Epithelial cell of alveolus of lung (primary cell): ENCODE measurements around the gene MAPKAPK3. TPM values are rescaled to one million over a fixed set of nuclear protein-coding genes. Genes with fewer than 3 reads are reported as not detected.

Source experiments
- total RNA-seq: library from RNA; depleted of rRNA; stranded (reverse); fragments of >200 nt; gene quantifications from 2 replicates; pipeline ENCODE4 v1.2.1, GENCODE V29; 2015

The MAPKAPK3 gene
- total RNA-seq, result 15.0 and 32.2 TPM in 2 replicates

DNA sequence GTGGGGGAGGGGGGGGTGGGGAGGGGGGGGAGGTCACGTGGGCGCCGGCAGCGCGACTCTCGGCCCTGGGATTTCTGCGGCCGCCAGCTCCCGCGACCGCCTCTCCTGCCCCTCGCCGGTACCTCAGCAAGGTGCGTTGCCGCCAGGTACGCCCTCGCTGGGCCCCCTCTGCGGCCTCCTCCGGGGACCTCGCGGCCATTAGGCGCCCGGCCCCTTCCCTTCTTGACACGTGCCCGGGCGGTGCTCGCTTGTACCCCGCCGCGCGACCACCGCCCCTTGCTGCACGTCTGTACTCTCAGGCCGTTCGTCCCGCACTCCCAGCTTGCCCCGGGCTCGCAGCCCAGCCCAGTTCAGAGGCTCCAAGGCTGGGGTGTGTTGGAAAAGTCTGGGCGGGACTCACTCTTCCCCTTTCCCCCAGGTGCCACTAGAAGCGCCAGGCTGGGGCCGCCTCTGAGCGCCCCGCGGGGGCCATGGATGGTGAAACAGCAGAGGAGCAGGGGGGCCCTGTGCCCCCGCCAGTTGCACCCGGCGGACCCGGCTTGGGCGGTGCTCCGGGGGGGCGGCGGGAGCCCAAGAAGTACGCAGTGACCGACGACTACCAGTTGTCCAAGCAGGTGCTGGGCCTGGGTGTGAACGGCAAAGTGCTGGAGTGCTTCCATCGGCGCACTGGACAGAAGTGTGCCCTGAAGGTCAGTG, at the start of gene MAPKAPK3:
Gene MAPKAPK3 (plus strand): TSS at position 56 of the 696 bp plus-strand sequence. CDS start 415 bp downstream, at position 471.

DNA sequence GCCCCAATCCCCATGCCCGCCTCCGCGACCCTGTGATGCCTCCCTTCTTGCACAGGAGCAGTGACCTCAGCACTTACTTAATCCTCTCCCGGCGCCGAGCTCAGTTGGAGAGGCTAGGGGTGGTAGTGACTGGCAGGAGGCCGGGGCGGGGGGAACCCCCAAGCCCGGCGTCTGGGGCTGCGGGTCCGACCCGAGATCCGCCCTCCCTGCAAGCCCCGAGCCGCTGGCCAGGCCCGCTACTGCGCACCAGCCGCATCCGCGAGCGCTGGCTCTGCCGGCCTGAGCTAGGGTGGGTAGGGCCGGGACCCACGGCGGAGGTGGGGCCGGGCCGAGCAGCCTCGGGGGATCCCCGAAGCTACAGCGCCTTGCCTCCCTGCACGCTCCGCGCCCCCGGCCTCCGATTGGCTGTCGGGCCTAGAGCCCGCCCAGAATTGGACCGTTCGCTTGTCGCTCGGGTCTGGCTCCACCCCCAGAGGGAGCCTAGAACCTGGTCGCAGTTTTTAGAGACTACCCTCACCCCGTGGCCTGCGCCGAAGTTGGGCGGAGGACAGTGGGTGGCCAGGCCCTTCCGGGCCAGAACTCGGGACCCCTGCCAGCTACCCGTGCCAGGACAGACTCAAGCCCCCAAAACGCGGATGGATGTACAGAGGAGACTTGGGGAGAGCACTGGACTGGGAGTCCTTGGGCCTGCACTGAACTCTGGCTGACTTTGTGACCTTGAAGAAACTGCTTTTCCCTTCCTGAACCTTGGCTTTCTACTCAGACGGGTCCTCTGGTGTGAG, 49.4 kb upstream of the MAPKAPK3 start, which contains the start of gene C3orf18:
Gene C3orf18 (minus strand): TSS at position 362 of the 782 bp plus-strand sequence. CDS start 2,048 bp downstream, outside the sequence.

DNA sequence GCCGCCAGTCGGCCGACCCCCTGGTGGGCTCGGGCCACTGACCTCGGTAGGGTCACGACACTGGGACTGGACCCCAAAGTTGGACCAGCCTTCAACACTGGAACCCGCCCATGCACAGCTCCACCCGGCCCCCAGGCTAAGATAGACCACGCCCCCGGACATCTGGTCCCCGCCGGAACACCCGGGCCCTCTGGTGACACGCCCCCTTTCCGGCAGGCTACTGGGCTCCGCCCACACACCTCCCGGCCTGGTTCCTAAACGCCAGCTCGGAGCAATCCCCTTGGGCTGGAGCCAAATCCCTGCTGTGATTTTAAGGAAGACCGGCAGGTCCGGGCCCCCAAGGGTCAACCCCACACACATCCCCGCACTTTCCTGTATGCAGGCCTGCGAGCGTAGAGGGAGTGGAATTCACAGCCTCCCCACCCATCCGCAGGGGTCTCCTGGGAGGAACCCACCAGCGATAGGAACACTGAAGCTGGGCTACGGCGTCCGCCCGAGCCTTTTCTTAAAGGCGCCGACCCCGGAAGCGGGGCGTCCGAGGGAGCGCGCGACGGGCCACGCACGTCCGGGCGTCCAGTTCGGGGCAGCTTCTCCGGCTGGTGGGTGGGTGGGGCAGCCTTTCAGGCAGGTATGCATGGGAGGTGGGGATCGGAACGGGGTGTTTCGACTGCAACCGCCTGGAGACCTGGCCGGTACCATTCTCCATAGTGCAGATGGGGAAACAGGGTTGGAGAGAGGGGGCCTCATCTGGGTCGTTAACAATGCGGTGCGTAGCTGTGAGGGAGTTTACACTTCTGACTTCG, 47.8 kb upstream of the MAPKAPK3 start, which contains the start of gene HEMK1:
Gene HEMK1 (plus strand): TSS at position 576 of the 803 bp plus-strand sequence. CDS start 1,583 bp downstream, outside the sequence.

DNA sequence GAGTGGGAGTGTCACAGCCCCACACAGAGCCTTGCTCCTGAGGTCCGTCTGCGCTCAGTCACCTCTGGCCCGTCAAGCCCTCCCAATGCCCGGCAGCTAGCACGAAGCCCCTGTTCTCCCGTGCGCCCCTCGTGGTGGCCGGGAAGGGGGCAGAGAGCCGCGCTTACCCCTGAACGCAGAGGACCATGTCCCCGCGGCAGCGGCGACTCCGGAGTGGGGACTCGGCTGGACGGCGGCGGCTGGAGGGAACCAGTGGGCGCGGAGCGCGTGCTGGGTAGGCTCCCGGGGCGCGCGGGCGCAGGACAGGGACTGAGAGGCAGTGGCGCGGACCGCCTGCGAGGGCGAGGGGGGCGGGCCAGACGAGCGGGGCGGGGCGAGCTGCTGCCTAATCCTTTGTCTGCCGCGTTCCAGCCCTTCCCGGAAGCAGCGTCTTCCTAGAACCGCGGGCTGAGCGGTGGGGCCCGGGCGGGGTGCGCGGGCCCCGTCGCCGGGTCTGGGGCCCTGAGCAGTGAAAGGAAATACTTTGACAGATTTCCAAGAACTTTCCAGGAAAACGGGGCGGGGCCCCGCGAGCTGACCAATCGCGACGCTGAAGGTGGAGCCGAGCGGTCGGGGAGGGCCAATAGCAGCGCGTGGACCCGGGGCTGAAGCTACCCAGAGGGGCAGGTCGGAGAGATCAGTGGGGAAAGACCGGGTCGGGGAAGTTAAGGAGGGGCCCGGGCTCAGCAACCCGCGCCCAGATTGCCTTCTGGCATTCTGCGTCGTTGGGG, 5.3 kb upstream of the MAPKAPK3 start, which contains the start of gene CISH:
Gene CISH (minus strand): TSS at position 311 of the 770 bp plus-strand sequence. CDS start 124 bp downstream, at position 187.

DNA sequence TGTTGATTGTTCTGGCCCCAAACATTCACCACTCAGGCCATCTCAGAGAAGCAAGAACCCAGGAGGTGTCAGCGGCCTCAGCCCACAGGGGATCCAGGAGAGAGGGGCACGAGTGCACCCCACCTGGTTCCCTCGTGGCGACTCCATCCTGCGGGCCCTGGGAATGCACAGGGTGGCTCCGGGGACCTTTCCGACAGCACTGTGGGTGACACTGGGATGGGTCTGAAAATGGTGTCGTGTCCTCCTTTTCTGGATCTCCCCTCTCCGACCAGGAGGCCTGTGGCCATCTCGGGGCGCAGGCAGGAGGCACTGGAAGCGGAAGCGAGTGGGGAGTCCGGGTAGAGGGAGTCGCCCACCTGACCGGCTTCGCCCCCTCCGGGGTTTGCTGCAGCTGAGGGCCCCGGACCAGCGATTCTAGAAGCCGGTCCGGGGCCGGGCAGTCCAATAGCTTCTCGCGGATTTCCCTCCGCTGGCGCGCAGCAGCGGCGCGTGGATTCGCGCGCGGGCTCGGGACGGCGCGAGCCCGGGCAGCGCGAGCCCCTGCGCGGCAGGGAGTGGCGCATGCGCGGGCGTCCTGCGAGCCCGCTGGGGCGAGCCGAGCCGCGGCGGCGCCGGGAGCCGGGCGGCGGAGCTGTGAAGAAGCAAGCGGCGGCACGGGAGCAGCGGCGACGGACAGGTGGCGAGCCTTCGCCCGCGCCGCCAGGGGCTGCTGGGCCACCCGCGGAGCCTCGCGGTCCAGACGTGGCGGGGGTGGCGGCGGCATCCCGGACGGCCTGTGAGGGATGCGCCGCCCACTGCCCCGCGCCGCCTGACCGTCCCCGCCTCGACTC, 57.6 kb downstream of the MAPKAPK3 start, which contains the start of gene DOCK3:
Gene DOCK3 (plus strand): TSS at position 579 of the 830 bp plus-strand sequence. CDS start 337 bp downstream, outside the sequence.

Other genes with a start within 250 kb of the MAPKAPK3 start
- gene CACNA2D2, start 113.5 kb upstream of the MAPKAPK3 start, total RNA-seq, result 0.08 TPM in 1 of 2 replicates, not detected in the other
- gene C3orf18, start 49.4 kb upstream of the MAPKAPK3 start, total RNA-seq, result 7.4 and 11.9 TPM in 2 replicates
- gene HEMK1, start 47.6 kb upstream of the MAPKAPK3 start, total RNA-seq, result 13.4 and 15.6 TPM in 2 replicates
- gene CISH, start 5.4 kb upstream of the MAPKAPK3 start, total RNA-seq, result 2.7 and 3.3 TPM in 2 replicates
- gene DOCK3, start 57.8 kb downstream of the MAPKAPK3 start, total RNA-seq, result under 0.01 TPM in 1 of 2 replicates, not detected in the other